A673 (cell line): ENCODE results near the gene ABCG1.

ENCODE experiments used
- CTCF ChIP-seq: fragments of 300-800, 200-600 bp; sonication (generic); conservative IDR thresholded peaks from 2 replicates; pipeline ENCODE4 v1.5.1; 2017; ENCODE audit warnings: low read depth, mild to moderate bottlenecking, antibody characterized with exemption, low read length, moderate library complexity, mixed read lengths
- EZH2 ChIP-seq: fragments of 200-600 bp; sonication (generic); IDR thresholded peaks from 2 replicates; pipeline ENCODE4 v1.6.1; 2017; ENCODE audit warnings: borderline replicate concordance, low read depth, mild to moderate bottlenecking, mixed read lengths, antibody characterized with exemption, low read length; ENCODE audit not compliant: poor library complexity, severe bottlenecking

- TF ChIP-seq CTCF (no peak), EZH2 (no peak)
These were observed 9.0 kb upstream of the ABCG1 start for GRCh38 chr21:42209801-42210479.
